ENCODE data around the gene AGT.

DNA sequence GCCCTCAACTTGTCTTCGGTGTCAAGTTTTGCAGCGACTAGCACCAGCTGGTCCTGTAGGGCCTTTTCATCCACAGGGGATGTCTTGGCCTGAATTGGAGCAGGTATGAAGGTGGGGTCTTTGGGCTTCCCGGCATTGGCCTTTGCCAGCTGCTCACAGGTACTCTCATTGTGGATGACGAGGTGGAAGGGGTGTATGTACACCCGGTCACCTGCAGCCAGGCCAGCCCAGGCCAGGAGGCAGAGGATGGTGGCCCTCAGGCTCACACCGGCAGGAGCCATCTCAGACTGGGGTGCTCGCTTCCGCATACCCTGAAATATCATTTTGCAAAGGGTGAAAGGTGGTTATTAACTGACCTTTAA, 3.4 kb downstream of the AGT start:
- TF ChIP-seq, protein P1, sequence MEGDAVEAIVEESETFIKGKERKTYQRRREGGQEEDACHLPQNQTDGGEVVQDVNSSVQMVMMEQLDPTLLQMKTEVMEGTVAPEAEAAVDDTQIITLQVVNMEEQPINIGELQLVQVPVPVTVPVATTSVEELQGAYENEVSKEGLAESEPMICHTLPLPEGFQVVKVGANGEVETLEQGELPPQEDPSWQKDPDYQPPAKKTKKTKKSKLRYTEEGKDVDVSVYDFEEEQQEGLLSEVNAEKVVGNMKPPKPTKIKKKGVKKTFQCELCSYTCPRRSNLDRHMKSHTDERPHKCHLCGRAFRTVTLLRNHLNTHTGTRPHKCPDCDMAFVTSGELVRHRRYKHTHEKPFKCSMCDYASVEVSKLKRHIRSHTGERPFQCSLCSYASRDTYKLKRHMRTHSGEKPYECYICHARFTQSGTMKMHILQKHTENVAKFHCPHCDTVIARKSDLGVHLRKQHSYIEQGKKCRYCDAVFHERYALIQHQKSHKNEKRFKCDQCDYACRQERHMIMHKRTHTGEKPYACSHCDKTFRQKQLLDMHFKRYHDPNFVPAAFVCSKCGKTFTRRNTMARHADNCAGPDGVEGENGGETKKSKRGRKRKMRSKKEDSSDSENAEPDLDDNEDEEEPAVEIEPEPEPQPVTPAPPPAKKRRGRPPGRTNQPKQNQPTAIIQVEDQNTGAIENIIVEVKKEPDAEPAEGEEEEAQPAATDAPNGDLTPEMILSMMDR (IDR thresholded peaks at IDR 0.05; ENCODE audit: low read length): no peak
- no peak for TF ChIP-seq EZH2 (IDR thresholded peaks at IDR 0.05; ENCODE audit: borderline replicate concordance, low read length)
